ENCODE data around the gene ARHGAP23. TPM values are rescaled to one million over a fixed set of nuclear protein-coding genes. Genes with fewer than 3 reads are reported as not detected.

The ARHGAP23 gene
- total RNA-seq, 2 experiments from 2014 or later, result 0.73 TPM; not detected in 1

- Mint-ChIP-seq H3K4me3 (no peak overlapping the region), H3K27me3 (peaks cover 36% of the 10 kb centered on the region), H3K36me3 (ENCODE audit: low read depth) (no peaks in the 10 kb centered on the region), H3K27ac (no peak overlapping the region), H3K9me3 (no peaks in the 10 kb centered on the region), H3K4me1 (ENCODE audit: low read depth) (peaks cover 16% of the 10 kb centered on the region)
- DNase-seq, result no peak
- no peak for ATAC-seq (ENCODE audit: poor library complexity)
- CTCF ChIA-PET, result interaction anchor here (0.7 kb wide), 1 partner anchor 215 kb away, joined by 5 read pairs; no protein-coding TSS in a partner anchor
- Histone ChIP-seq H3K4me1 (ENCODE audit: insufficient read depth, low read length) (peaks cover 8% of the 10 kb centered on the region), H3K27me3 (ENCODE audit: control insufficient read depth in 1 of 2, insufficient read depth in 2 of 2, low read length in 2 of 2) (peaks cover 15 to 21% of the 10 kb centered on the region in 2 experiments), H3K27ac (ENCODE audit: low read depth in 1 of 2, low read length in 2 of 2) (no peak overlapping the region), H3K9me3 (ENCODE audit: control insufficient read depth in 1 of 2, insufficient read depth in 1 of 2, low read length in 2 of 2) (no peaks in the 10 kb centered on the region), H3K36me3 (ENCODE audit: insufficient read depth, low read length) (no peaks in the 10 kb centered on the region), H3K4me3 (ENCODE audit: low read length) (no peak overlapping the region)
- no peak for TF ChIP-seq CTCF (IDR thresholded peaks at IDR 0.05)
- POLR2A ChIA-PET, result no interaction called here
- intact Hi-C loops (cut with DNase I, micrococcal nuclease), result no loop called here
Observed at GRCh38 chr17:38448208-38448771, 20.0 kb downstream of the ARHGAP23 start.

- intact Hi-C loops (cut with DNase I, micrococcal nuclease), result no loop called here
- Mint-ChIP-seq H3K36me3 (ENCODE audit: low read depth) (no peaks in the 10 kb centered on the region), H3K4me3 (no peak overlapping the region), H3K4me1 (ENCODE audit: low read depth) (peaks cover 13% of the 10 kb centered on the region), H3K27ac (no peak overlapping the region), H3K9me3 (no peaks in the 10 kb centered on the region), H3K27me3 (peaks cover 36% of the 10 kb centered on the region)
- Histone ChIP-seq H3K4me3 (ENCODE audit: low read length) (no peak overlapping the region), H3K27ac (ENCODE audit: low read depth in 1 of 2, low read length in 2 of 2) (no peak overlapping the region), H3K36me3 (ENCODE audit: insufficient read depth, low read length) (no peaks in the 10 kb centered on the region), H3K4me1 (ENCODE audit: insufficient read depth, low read length) (peaks cover 3% of the 10 kb centered on the region), H3K9me3 (ENCODE audit: control insufficient read depth in 1 of 2, insufficient read depth in 1 of 2, low read length in 2 of 2) (peaks cover 0 to 3% of the 10 kb centered on the region in 2 experiments), H3K27me3 (ENCODE audit: control insufficient read depth in 1 of 2, insufficient read depth in 2 of 2, low read length in 2 of 2) (peaks cover 15 to 24% of the 10 kb centered on the region in 2 experiments)
- ATAC-seq (ENCODE audit: poor library complexity), result no peak
- ChIA-PET POLR2A (no interaction called here), CTCF (no interaction called here)
- no peak for TF ChIP-seq CTCF (IDR thresholded peaks at IDR 0.05)
- DNase-seq, result no peak
Observed at GRCh38 chr17:38449364-38449763, 21.1 kb downstream of the ARHGAP23 start.

DNA sequence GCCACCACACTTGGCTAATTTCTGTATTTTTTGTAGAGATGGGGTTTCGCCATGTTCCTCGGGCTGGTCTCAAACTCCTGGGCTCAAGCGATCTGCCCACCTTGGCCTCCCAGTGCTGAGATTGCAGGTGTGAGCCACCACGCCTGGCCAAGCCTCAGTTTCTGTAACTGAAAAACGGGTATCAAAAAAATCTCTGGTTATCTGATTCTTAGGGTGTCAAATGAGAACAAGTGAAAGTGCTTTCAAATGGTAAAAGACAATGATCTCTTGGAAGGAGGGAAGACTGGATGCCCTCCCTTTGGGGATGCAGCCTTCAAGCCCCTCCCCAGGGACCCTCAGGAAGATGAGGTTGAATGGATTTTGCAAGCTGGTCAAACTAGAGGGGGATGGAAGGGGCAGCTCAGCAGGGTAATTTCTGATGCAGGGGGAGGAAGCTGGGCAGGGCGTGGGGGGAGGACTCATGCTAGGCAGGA is 22.3 kb downstream of the ARHGAP23 start:
- Mint-ChIP-seq H3K9me3 (no peaks in the 10 kb centered on the region), H3K27me3 (peaks cover 45% of the 10 kb centered on the region), H3K27ac (no peak overlapping the region), H3K36me3 (ENCODE audit: low read depth) (no peaks in the 10 kb centered on the region), H3K4me3 (no peak overlapping the region), H3K4me1 (ENCODE audit: low read depth) (peaks cover 20% of the 10 kb centered on the region)
- no peak overlapping the region for H3K27ac ChIP-seq (ENCODE audit: low read depth in 1 of 2, low read length in 2 of 2)
- POLR2A ChIA-PET, result no interaction called here
- TF ChIP-seq CTCF (IDR thresholded peaks at IDR 0.05), result no peak
- peaks cover 4% of the 10 kb centered on the region for H3K4me1 ChIP-seq (ENCODE audit: insufficient read depth, low read length)
- CTCF ChIA-PET, result no interaction called here
- DNase-seq (no peak), ATAC-seq (ENCODE audit: poor library complexity) (no peak)
- H3K4me3 ChIP-seq (ENCODE audit: low read length), result no peak overlapping the region
- H3K36me3 ChIP-seq (ENCODE audit: insufficient read depth, low read length), result no peaks in the 10 kb centered on the region
- peaks cover 22 to 36% of the 10 kb centered on the region in 2 experiments for H3K27me3 ChIP-seq (ENCODE audit: control insufficient read depth in 1 of 2, insufficient read depth in 2 of 2, low read length in 2 of 2)
- intact Hi-C loops (cut with DNase I, micrococcal nuclease), result no loop called here
- H3K9me3 ChIP-seq (ENCODE audit: control insufficient read depth in 1 of 2, insufficient read depth in 1 of 2, low read length in 2 of 2), result peaks cover 0 to 7% of the 10 kb centered on the region in 2 experiments

All from CD4-positive, alpha-beta T cell (primary cell).